Smooth muscle cell (in vitro differentiated cells): ENCODE data around the gene SEMA3B. TPM values are rescaled to one million over a fixed set of nuclear protein-coding genes. Genes with fewer than 3 reads are reported as not detected.
A peak's percentile ranks its signal among the peaks of the same experiment; 100 is the strongest.

ENCODE experiments used
- DNase-seq: peaks from one replicate; lab custom pipeline; 2025; ENCODE audit not compliant: unreplicated experiment; lab: John Stamatoyannopoulos, UW
- H2AFZ ChIP-seq: fragments of 200-600 bp; sonication (generic); 2 replicates; pipeline ENCODE4 v1.6.0; 2016; ENCODE audit warnings: antibody characterized with exemption, low read depth, mild to moderate bottlenecking
- H3F3A ChIP-seq: fragments of 200-600 bp; sonication (generic); 2 replicates; pipeline ENCODE4 v1.6.0; 2017; ENCODE audit warnings: antibody characterized with exemption, low read depth
- H3K27ac ChIP-seq: fragments of 200-600 bp; sonication (generic); 2 replicates; pipeline ENCODE4 v1.5.1; 2016; ENCODE audit warnings: low read depth, mild to moderate bottlenecking
- H3K27me3 ChIP-seq: fragments of 200-600 bp; sonication (generic); 2 replicates; pipeline ENCODE4 v1.6.1; 2016; ENCODE audit warnings: low read depth, mild to moderate bottlenecking
- H3K36me3 ChIP-seq: fragments of 200-600 bp; sonication (generic); 2 replicates; pipeline ENCODE4 v1.5.1; 2016; ENCODE audit warnings: low read depth
- H3K4me1 ChIP-seq: fragments of 200-600 bp; sonication (generic); 2 replicates; pipeline ENCODE4 v1.5.1; 2016; ENCODE audit warnings: low read depth
- H3K4me2 ChIP-seq: fragments of 200-600 bp; sonication (generic); 2 replicates; pipeline ENCODE4 v1.6.0; 2016; ENCODE audit warnings: mild to moderate bottlenecking
- H3K4me3 ChIP-seq: fragments of 200-600 bp; sonication (generic); 2 replicates; pipeline ENCODE4 v1.5.1; 2016; ENCODE audit warnings: mild to moderate bottlenecking
- H3K79me2 ChIP-seq: fragments of 200-600 bp; sonication (generic); 2 replicates; pipeline ENCODE4 v1.6.0; 2016; ENCODE audit warnings: low read depth, mild to moderate bottlenecking
- H3K9ac ChIP-seq: fragments of 200-600 bp; sonication (generic); 2 replicates; pipeline ENCODE4 v1.6.0; 2016; ENCODE audit warnings: low read depth
- H3K9me3 ChIP-seq: fragments of 200-600 bp; sonication (generic); replicated peaks from 2 replicates; pipeline ENCODE4 v1.5.1; 2016; ENCODE audit warnings: low read depth
- H4K20me1 ChIP-seq: fragments of 200-600 bp; sonication (generic); 2 replicates; pipeline ENCODE4 v1.6.0; 2016; ENCODE audit warnings: low read depth
- whole genome bisulfite sequencing: methylation state at CpG from one replicate; pipeline ENCODE4 v1.1.7; 2016; ENCODE audit warnings: low lambda C conversion rate; 5-methylcytosine and 5-hydroxymethylcytosine counted together
- polyA plus RNA-seq: library from polyadenylated mRNA; unstranded; fragments of >200 nt; fragmentation: Nextera tagmentation; extraction: Ambion mirVana; gene quantifications from 2 replicates; pipeline ENCODE4 v1.2.1, GENCODE V29; 2016
- total RNA-seq: library from RNA; depleted of rRNA; stranded (reverse); fragments of >200 nt; gene quantifications from 2 replicates; pipeline ENCODE4 v1.2.3, GENCODE V29; 2014
- TF ChIP-seq, protein P1 (sequence below): fragments of 200-600 bp; sonication (generic); IDR thresholded peaks from 2 replicates; pipeline ENCODE4 v1.5.1; 2017; ENCODE audit warnings: borderline replicate concordance, mild to moderate bottlenecking, antibody characterized with exemption; ENCODE audit not compliant: insufficient read depth, poor library complexity, severe bottlenecking

The SEMA3B gene
- total and polyA plus RNA-seq, 2 experiments from 2014 or later: 26.3 to 48.3 TPM

DNA sequence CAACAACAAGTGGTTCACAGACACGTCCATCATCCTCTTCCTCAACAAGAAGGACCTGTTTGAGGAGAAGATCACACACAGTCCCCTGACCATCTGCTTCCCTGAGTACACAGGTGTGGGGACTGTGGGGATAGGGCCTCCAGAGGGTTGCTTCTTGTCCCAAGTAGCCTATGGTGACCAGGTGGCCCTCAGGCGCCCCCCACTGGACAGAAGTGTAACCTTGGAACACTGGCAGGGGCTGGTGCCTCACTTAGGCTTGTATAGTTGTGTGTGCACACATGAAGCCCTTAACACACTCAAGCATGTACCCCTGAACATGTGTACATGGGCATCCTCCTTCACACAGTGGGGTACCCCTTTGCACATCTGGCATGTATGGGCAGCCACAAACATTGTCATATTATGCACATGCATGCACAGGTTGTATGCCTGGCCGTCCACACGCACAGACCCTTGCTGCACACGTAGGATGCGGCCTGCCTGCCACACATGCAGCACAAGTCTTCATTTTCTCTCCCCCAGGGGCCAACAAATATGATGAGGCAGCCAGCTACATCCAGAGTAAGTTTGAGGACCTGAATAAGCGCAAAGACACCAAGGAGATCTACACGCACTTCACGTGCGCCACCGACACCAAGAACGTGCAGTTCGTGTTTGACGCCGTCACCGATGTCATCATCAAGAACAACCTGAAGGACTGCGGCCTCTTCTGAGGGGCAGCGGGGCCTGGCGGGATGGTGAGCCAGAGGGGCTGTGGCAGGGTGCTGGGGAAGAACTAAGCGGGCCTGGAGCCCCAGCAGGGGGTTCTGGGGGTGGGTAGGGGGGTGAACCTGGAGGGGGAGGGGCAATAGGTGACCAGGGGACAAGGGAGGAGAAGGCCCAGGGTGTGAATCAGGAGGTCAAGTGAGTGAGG is 11.7 kb upstream of the SEMA3B start:
- H3K4me3 ChIP-seq: no peak overlapping the region
- no peak for DNase-seq
- no peak overlapping the region for H2AFZ ChIP-seq
- no peaks in the 10 kb centered on the region for H3K27me3 ChIP-seq
- H3K9ac ChIP-seq: no peak overlapping the region
- 90% methylated on average over 20 of the region's 20 CpGs for WGBS
- no peaks in the 10 kb centered on the region for H3K36me3 ChIP-seq
- TF ChIP-seq, protein P1, sequence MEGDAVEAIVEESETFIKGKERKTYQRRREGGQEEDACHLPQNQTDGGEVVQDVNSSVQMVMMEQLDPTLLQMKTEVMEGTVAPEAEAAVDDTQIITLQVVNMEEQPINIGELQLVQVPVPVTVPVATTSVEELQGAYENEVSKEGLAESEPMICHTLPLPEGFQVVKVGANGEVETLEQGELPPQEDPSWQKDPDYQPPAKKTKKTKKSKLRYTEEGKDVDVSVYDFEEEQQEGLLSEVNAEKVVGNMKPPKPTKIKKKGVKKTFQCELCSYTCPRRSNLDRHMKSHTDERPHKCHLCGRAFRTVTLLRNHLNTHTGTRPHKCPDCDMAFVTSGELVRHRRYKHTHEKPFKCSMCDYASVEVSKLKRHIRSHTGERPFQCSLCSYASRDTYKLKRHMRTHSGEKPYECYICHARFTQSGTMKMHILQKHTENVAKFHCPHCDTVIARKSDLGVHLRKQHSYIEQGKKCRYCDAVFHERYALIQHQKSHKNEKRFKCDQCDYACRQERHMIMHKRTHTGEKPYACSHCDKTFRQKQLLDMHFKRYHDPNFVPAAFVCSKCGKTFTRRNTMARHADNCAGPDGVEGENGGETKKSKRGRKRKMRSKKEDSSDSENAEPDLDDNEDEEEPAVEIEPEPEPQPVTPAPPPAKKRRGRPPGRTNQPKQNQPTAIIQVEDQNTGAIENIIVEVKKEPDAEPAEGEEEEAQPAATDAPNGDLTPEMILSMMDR: peak; percentile 36
- peaks cover 16% of the 10 kb centered on the region for H3F3A ChIP-seq
- H3K4me2 ChIP-seq: no peak overlapping the region
- H3K9me3 ChIP-seq: no peaks in the 10 kb centered on the region
- peaks cover 14% of the 10 kb centered on the region for H3K4me1 ChIP-seq
- no peak overlapping the region for H3K27ac ChIP-seq
- peaks cover 18% of the 10 kb centered on the region for H3K79me2 ChIP-seq
- H4K20me1 ChIP-seq: peaks cover 41% of the 10 kb centered on the region

DNA sequence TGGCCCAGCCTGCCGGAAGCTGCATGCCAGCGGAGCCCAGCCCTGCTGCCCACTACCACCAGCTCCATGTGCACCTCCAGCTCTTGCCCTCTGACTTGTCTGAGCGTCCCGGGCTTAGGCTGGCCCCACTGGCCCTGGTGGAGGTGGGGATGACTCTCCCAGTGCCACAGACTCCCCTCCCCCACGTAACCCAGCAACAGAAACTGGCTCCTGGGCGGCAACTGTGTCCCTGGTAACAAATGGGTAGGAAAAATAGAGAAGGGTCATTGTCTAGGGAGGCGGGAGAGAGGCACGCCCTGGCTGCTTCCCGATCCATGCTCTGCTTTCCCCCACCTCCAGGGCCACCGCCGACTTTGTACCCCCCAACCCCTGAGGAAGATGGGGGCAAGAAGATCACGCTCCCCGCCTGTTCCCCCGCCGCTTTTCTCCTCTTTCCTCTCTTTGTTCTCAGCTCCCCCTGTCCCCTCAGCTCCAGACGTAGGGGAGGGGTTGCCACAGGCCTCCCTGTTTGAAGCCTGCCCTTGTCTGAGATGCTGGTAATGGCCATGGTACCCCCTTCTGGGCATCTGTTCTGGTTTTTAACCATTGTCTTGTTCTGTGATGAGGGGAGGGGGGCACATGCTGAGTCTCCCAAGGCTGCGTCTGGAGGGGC is 10.8 kb upstream of the SEMA3B start:
- TF ChIP-seq, protein P1: no peak
- DNase-seq: no peak
- Histone ChIP-seq H3K4me3 (no peak overlapping the region), H3K9ac (no peak overlapping the region), H3F3A (peaks cover 21% of the 10 kb centered on the region), H3K79me2 (peaks cover 9% of the 10 kb centered on the region), H3K4me2 (no peak overlapping the region), H3K9me3 (no peaks in the 10 kb centered on the region), H3K4me1 (peaks cover 14% of the 10 kb centered on the region), H2AFZ (no peak overlapping the region), H3K27ac (peak overlapping the region; percentile 98), H4K20me1 (peaks cover 32% of the 10 kb centered on the region), H3K27me3 (no peaks in the 10 kb centered on the region), H3K36me3 (no peaks in the 10 kb centered on the region)
- 92% methylated on average over 11 of the region's 17 CpGs for WGBS

DNA sequence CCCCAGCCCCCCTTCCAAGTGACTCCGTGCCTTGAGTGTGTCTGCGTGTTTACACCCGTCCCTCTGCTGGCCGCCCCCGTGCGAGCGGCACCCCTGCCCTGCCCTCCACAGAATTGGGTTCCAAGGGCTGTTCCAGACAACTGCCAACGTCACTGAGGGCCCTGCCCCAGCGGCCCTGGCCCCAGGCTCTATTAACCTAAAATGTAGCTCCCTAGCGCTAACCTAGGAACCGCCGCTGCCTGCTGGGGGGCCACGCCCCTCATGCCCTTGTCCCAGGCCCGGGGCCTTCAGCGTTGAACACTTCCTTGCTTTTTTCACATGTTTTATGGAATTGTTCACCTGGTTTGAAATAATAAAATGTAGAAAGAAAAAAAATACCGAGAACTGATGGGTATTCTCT is 10.0 kb upstream of the SEMA3B start:
- H3K27me3 ChIP-seq: no peaks in the 10 kb centered on the region
- peaks cover 25% of the 10 kb centered on the region for H4K20me1 ChIP-seq
- H3K79me2 ChIP-seq: peaks cover 3% of the 10 kb centered on the region
- H3K36me3 ChIP-seq: no peaks in the 10 kb centered on the region
- TF ChIP-seq, protein P1: no peak
- H3K4me3 ChIP-seq: no peak overlapping the region
- H3F3A ChIP-seq: peaks cover 26% of the 10 kb centered on the region
- no peak overlapping the region for H3K9ac ChIP-seq
- no peaks in the 10 kb centered on the region for H3K9me3 ChIP-seq
- peak overlapping the region; percentile 98 for H3K27ac ChIP-seq
- H3K4me2 ChIP-seq: no peak overlapping the region
- H3K4me1 ChIP-seq: peaks cover 20% of the 10 kb centered on the region
- DNase-seq: no peak
- WGBS: 86% methylated on average over 16 of the region's 16 CpGs
- no peak overlapping the region for H2AFZ ChIP-seq
